HEK293 (cell line): ENCODE results near the gene INHA.
A peak's percentile ranks its signal among the peaks of the same experiment; 100 is the strongest.

Experiments used
- CTCF ChIA-PET: fragments of 350-600 bp; formaldehyde crosslinking; extraction: SDS; loops from one replicate; lab custom pipeline; 2021; ENCODE audit warnings: antibody characterized with exemption; lab: Yijun Ruan, JAX
- POLR2A ChIA-PET: fragments of 300-600 bp; formaldehyde crosslinking; extraction: SDS; loops from one replicate; lab custom pipeline; 2020; ENCODE audit warnings: antibody characterized with exemption, inconsistent platforms; lab: Yijun Ruan, JAX
- H3K27ac ChIP-seq: fragments of 200-500 bp; sonication (Bioruptor generic); 2 replicates; pipeline ENCODE4 v1.5.1; 2014; ENCODE audit warnings: low read depth, low read length, control low read depth, inconsistent platforms; ENCODE audit errors: extremely low read depth
- H3K36me3 ChIP-seq, 2 experiments: fragments of 200-500 bp in 1 of 2; sonication (Bioruptor generic) in 1 of 2; 1 replicate in 1 of 2; 2 replicates in 1 of 2; pipeline ENCODE4 v1.5.1; 2014 to 2017; ENCODE audit warnings: inconsistent platforms in 2 of 2, low read length in 2 of 2; ENCODE audit not compliant: control insufficient read depth in 2 of 2, insufficient read depth in 1 of 2
- H3K4me1 ChIP-seq: fragments of 200-500 bp; sonication (Bioruptor generic); 2 replicates; pipeline ENCODE4 v1.5.1; 2014; ENCODE audit warnings: mild to moderate bottlenecking, low read length, inconsistent platforms; ENCODE audit not compliant: control insufficient read depth, insufficient read depth
- H3K4me3 ChIP-seq: 2 replicates; pipeline ENCODE4 v1.5.1; 2011; ENCODE audit warnings: low read depth, mild to moderate bottlenecking, control low read depth, low read length, moderate library complexity
- H3K9me3 ChIP-seq: fragments of 200-500 bp; sonication (Bioruptor generic); 2 replicates; pipeline ENCODE4 v1.5.1; 2014; ENCODE audit warnings: low read depth, low read length, inconsistent platforms; ENCODE audit not compliant: control insufficient read depth, insufficient read depth
- CTCF ChIP-seq: fragments of 450-650 bp; formaldehyde crosslinking; IDR thresholded peaks from 2 replicates; pipeline ENCODE4 v1.5.1; 2016; ENCODE audit warnings: missing biosample characterization, missing genetic modification characterization
- EGR2 ChIP-seq: fragments of 450-650 bp; formaldehyde crosslinking; IDR thresholded peaks from 2 replicates; pipeline ENCODE4 v1.5.1; 2016; ENCODE audit warnings: low read depth, missing biosample characterization, missing genetic modification characterization
- GLIS1 ChIP-seq: fragments of 450-650 bp; formaldehyde crosslinking; IDR thresholded peaks from 2 replicates; pipeline ENCODE4 v1.5.1; 2016; ENCODE audit warnings: missing biosample characterization, missing genetic modification characterization
- GLIS2 ChIP-seq: fragments of 450-650 bp; formaldehyde crosslinking; IDR thresholded peaks from 2 replicates; pipeline ENCODE4 v1.5.1; 2016; ENCODE audit warnings: missing biosample characterization, missing genetic modification characterization
- IKZF3 ChIP-seq: fragments of 450-650 bp; IDR thresholded peaks from 2 replicates; pipeline ENCODE4 v1.5.0; 2018; ENCODE audit warnings: missing biosample characterization, mild to moderate bottlenecking, missing genetic modification characterization, moderate library complexity
- MEIS1 ChIP-seq: sonication (generic); formaldehyde crosslinking; IDR thresholded peaks from 2 replicates; pipeline ENCODE4 v1.8.1; 2022; ENCODE audit warnings: missing genetic modification reagents, mild to moderate bottlenecking, borderline replicate concordance
- OSR2 ChIP-seq: fragments of 450-650 bp; formaldehyde crosslinking; IDR thresholded peaks from 2 replicates; pipeline ENCODE4 v1.5.1; 2016; ENCODE audit warnings: missing biosample characterization, missing genetic modification characterization
- SP7 ChIP-seq: fragments of 450-650 bp; formaldehyde crosslinking; IDR thresholded peaks from 2 replicates; pipeline ENCODE4 v1.5.1; 2016; ENCODE audit warnings: missing biosample characterization, missing genetic modification characterization
- ZBTB17 ChIP-seq: fragments of 450-650 bp; formaldehyde crosslinking; IDR thresholded peaks from 2 replicates; pipeline ENCODE4 v1.5.1; 2016; ENCODE audit warnings: missing biosample characterization, missing genetic modification characterization
- ZBTB26 ChIP-seq: fragments of 450-650 bp; formaldehyde crosslinking; optimal IDR thresholded peaks from 2 replicates; pipeline ENCODE3; 2016; ENCODE audit warnings: missing biosample characterization, mild to moderate bottlenecking, missing genetic modification characterization
- ZBTB48 ChIP-seq: fragments of 450-650 bp; formaldehyde crosslinking; IDR thresholded peaks from 2 replicates; pipeline ENCODE4 v1.5.1; 2016; ENCODE audit warnings: missing biosample characterization, missing genetic modification characterization
- ZFHX2 ChIP-seq: fragments of 450-650 bp; formaldehyde crosslinking; conservative IDR thresholded peaks from 2 replicates; pipeline ENCODE4 v1.5.1; 2016; ENCODE audit warnings: missing biosample characterization, missing genetic modification characterization
- ZIC2 ChIP-seq: fragments of 450-650 bp; formaldehyde crosslinking; IDR thresholded peaks from 2 replicates; pipeline ENCODE4 v1.5.1; 2016; ENCODE audit warnings: missing biosample characterization, missing genetic modification characterization
- ZNF2 ChIP-seq: fragments of 450-650 bp; formaldehyde crosslinking; IDR thresholded peaks from 2 replicates; pipeline ENCODE4 v1.5.1; 2016; ENCODE audit warnings: missing biosample characterization, missing genetic modification characterization
- ZNF391 ChIP-seq: fragments of 450-650 bp; formaldehyde crosslinking; IDR thresholded peaks from 2 replicates; pipeline ENCODE4 v1.5.1; 2016; ENCODE audit warnings: low read depth, missing biosample characterization, missing genetic modification characterization, borderline replicate concordance
- ZNF398 ChIP-seq: fragments of 450-650 bp; formaldehyde crosslinking; IDR thresholded peaks from 2 replicates; pipeline ENCODE4 v1.5.1; 2017; ENCODE audit warnings: missing biosample characterization, missing genetic modification characterization
- ZNF426 ChIP-seq: fragments of 450-650 bp; formaldehyde crosslinking; IDR thresholded peaks from 2 replicates; pipeline ENCODE4 v1.5.1; 2017; ENCODE audit warnings: missing biosample characterization, missing genetic modification characterization, mild to moderate bottlenecking, inconsistent platforms, moderate library complexity
- ZNF654 ChIP-seq: fragments of 450-650 bp; formaldehyde crosslinking; IDR thresholded peaks from 2 replicates; pipeline ENCODE4 v1.5.1; 2016; ENCODE audit warnings: low read depth, missing biosample characterization, missing genetic modification characterization
- ZNF670 ChIP-seq: fragments of 450-650 bp; formaldehyde crosslinking; IDR thresholded peaks from 2 replicates; pipeline ENCODE4 v1.5.1; 2016; ENCODE audit warnings: missing biosample characterization, missing genetic modification characterization, low read depth
- ZNF76 ChIP-seq: fragments of 450-650 bp; formaldehyde crosslinking; IDR thresholded peaks from 2 replicates; pipeline ENCODE4; 2016; ENCODE audit warnings: low read depth, missing biosample characterization, missing genetic modification characterization, borderline replicate concordance
- ZSCAN30 ChIP-seq: fragments of 450-650 bp; IDR thresholded peaks from 2 replicates; pipeline ENCODE4 v1.5.1; 2018; ENCODE audit warnings: missing biosample characterization, mild to moderate bottlenecking, missing genetic modification characterization, moderate library complexity
- TF ChIP-seq, protein P1 (sequence below): fragments of 450-650 bp; formaldehyde crosslinking; IDR thresholded peaks from 2 replicates; pipeline ENCODE4 v1.5.1; 2016; ENCODE audit warnings: missing biosample characterization, missing genetic modification characterization, low read depth
- TF ChIP-seq, protein P2 (sequence below): fragments of 450-650 bp; formaldehyde crosslinking; IDR thresholded peaks from 2 replicates; pipeline ENCODE4 v1.5.1; 2016; ENCODE audit warnings: missing biosample characterization, missing genetic modification characterization

Gene INHA

GRCh38 chr2:219530048-219530963, 41.8 kb upstream of the INHA start:
- Histone ChIP-seq H3K27ac (no peak overlapping the region), H3K4me1 (no peaks in the 10 kb centered on the region), H3K4me3 (no peak overlapping the region), H3K9me3 (no peaks in the 10 kb centered on the region), H3K36me3 (no peaks in the 10 kb centered on the region)
- TF ChIP-seq GLIS1 (tag by site-specific recombination), result peak; percentile 92
- TF ChIP-seq OSR2 (tag by site-specific recombination), result peak; percentile 59
- TF ChIP-seq ZSCAN30 (tag by site-specific recombination), result peak; percentile 79
- peak; percentile 56; the same call in 1 of the 2 replicates for TF ChIP-seq EGR2 (tag by site-specific recombination)
- TF ChIP-seq ZNF670, result no peak
- TF ChIP-seq ZIC2 (tag by site-specific recombination), result peak; percentile 96
- TF ChIP-seq ZBTB26, result peak; percentile 8
- TF ChIP-seq ZNF391 (tag by site-specific recombination), result peak; percentile 65; the same call in 1 of the 2 replicates
- TF ChIP-seq MEIS1, result no peak
- peak; percentile 72 for TF ChIP-seq ZBTB17 (tag by site-specific recombination)
- peak; percentile 95 for TF ChIP-seq CTCF (tag by site-specific recombination)
- TF ChIP-seq ZNF2 (tag by site-specific recombination), result 0 out of 2 replicates have a peak, but pooled peaks have one; percentile 48
- TF ChIP-seq ZNF654, result peak; percentile 96
- TF ChIP-seq, protein P1, sequence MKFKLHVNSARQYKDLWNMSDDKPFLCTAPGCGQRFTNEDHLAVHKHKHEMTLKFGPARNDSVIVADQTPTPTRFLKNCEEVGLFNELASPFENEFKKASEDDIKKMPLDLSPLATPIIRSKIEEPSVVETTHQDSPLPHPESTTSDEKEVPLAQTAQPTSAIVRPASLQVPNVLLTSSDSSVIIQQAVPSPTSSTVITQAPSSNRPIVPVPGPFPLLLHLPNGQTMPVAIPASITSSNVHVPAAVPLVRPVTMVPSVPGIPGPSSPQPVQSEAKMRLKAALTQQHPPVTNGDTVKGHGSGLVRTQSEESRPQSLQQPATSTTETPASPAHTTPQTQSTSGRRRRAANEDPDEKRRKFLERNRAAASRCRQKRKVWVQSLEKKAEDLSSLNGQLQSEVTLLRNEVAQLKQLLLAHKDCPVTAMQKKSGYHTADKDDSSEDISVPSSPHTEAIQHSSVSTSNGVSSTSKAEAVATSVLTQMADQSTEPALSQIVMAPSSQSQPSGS (tag by site-specific recombination), result no peak
- TF ChIP-seq, protein P2, sequence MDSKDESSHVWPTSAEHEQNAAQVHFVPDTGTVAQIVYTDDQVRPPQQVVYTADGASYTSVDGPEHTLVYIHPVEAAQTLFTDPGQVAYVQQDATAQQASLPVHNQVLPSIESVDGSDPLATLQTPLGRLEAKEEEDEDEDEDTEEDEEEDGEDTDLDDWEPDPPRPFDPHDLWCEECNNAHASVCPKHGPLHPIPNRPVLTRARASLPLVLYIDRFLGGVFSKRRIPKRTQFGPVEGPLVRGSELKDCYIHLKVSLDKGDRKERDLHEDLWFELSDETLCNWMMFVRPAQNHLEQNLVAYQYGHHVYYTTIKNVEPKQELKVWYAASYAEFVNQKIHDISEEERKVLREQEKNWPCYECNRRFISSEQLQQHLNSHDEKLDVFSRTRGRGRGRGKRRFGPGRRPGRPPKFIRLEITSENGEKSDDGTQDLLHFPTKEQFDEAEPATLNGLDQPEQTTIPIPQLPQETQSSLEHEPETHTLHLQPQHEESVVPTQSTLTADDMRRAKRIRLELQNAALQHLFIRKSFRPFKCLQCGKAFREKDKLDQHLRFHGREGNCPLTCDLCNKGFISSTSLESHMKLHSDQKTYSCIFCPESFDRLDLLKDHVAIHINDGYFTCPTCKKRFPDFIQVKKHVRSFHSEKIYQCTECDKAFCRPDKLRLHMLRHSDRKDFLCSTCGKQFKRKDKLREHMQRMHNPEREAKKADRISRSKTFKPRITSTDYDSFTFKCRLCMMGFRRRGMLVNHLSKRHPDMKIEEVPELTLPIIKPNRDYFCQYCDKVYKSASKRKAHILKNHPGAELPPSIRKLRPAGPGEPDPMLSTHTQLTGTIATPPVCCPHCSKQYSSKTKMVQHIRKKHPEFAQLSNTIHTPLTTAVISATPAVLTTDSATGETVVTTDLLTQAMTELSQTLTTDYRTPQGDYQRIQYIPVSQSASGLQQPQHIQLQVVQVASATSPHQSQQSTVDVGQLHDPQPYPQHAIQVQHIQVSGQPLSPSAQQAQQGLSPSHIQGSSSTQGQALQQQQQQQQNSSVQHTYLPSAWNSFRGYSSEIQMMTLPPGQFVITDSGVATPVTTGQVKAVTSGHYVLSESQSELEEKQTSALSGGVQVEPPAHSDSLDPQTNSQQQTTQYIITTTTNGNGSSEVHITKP (tag by site-specific recombination), result peak; percentile 62
- no peak for TF ChIP-seq ZNF76 (tag by site-specific recombination)
- TF ChIP-seq ZNF426, result no peak
- TF ChIP-seq ZFHX2 (tag by site-specific recombination), result peak; percentile 60
- 0 out of 2 replicates have a peak, but pooled peaks have one; percentile 15 for TF ChIP-seq SP7 (tag by site-specific recombination)
- peak; percentile 75 for TF ChIP-seq IKZF3 (tag by site-specific recombination)
- peak; percentile 84 for TF ChIP-seq GLIS2
- TF ChIP-seq ZNF398 (tag by site-specific recombination), result peak; percentile 72
- TF ChIP-seq ZBTB48 (tag by site-specific recombination), result peak; percentile 42; the same call in 1 of the 2 replicates
- POLR2A ChIA-PET, result interaction anchor here (0.8 to 1.4 kb wide), 5 partner anchors 20 to 126 kb away, joined by 3 to 8 read pairs (median 4); partner anchors contain the start of gene GMPPA
- CTCF ChIA-PET, result interaction anchor here (0.6 to 9.7 kb wide), 67 partner anchors 10 to 870 kb away, joined by 3 to 252 read pairs (median 4); partner anchors contain the start of genes ASIC4, CHPF, DNPEP and GMPPA
